ENCODE measurements around the gene NTRK2. TPM values are rescaled to one million over a fixed set of nuclear protein-coding genes. Genes with fewer than 3 reads are reported as not detected.

NTRK2 gene
- total RNA-seq, 4 donors from 2014 or later = 2.9 to 15.9 (median 8.4) TPM

DNA sequence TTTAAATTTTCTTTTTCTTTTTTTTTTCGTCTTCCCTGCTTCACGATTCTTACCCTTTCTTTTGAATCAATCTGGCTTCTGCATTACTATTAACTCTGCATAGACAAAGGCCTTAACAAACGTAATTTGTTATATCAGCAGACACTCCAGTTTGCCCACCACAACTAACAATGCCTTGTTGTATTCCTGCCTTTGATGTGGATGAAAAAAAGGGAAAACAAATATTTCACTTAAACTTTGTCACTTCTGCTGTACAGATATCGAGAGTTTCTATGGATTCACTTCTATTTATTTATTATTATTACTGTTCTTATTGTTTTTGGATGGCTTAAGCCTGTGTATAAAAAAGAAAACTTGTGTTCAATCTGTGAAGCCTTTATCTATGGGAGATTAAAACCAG lies 352.2 kb downstream of the NTRK2 start:
- peaks cover 0 to 12% (median 0%) of the 10 kb centered on the region in 4 donors for H3K27me3 ChIP-seq
- intact Hi-C loops (cut with DNase I) = no loop called here
- H3K27ac ChIP-seq = no peak overlapping the region
- TF ChIP-seq, protein P1, sequence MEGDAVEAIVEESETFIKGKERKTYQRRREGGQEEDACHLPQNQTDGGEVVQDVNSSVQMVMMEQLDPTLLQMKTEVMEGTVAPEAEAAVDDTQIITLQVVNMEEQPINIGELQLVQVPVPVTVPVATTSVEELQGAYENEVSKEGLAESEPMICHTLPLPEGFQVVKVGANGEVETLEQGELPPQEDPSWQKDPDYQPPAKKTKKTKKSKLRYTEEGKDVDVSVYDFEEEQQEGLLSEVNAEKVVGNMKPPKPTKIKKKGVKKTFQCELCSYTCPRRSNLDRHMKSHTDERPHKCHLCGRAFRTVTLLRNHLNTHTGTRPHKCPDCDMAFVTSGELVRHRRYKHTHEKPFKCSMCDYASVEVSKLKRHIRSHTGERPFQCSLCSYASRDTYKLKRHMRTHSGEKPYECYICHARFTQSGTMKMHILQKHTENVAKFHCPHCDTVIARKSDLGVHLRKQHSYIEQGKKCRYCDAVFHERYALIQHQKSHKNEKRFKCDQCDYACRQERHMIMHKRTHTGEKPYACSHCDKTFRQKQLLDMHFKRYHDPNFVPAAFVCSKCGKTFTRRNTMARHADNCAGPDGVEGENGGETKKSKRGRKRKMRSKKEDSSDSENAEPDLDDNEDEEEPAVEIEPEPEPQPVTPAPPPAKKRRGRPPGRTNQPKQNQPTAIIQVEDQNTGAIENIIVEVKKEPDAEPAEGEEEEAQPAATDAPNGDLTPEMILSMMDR (IDR thresholded peaks at IDR 0.05) = no peak
- no peak for TF ChIP-seq POLR2A (IDR thresholded peaks at IDR 0.05)
- no peak overlapping the region for H3K4me3 ChIP-seq
- no peaks in the 10 kb centered on the region for H3K4me1 ChIP-seq
- no peaks in the 10 kb centered on the region for H3K36me3 ChIP-seq
- WGBS, 2 donors = 76 to 87% methylated on average over 4 of the region's 4 CpGs
- DNase-seq = no peak
- no peaks in the 10 kb centered on the region for H3K9me3 ChIP-seq

DNA sequence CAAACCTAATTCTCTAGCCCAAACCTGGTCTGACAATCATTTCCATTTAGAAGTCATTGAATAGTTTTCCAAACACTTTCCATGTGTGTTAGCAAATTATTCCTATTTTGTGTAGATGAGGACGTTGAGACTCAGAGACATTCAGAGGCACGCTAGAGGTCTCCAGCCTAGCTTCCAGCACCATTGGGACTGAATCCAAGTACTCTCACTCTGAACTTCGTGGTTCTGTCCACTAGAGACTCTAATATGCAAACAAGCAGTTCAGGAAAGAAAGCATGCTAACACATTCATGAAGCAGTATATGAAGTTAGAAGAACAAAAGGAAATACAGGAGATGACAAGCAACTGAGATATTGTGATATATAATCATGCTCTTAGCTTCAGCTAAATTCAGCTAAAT lies 354.8 kb downstream of the NTRK2 start:
- no peaks in the 10 kb centered on the region for H3K36me3 ChIP-seq
- H3K27ac ChIP-seq = no peak overlapping the region
- no peak overlapping the region for H3K4me3 ChIP-seq
- no peak for DNase-seq
- intact Hi-C loops (cut with DNase I) = no loop called here
- WGBS, 2 donors = 43 to 48% methylated on average over 3 of the region's 3 CpGs
- TF ChIP-seq, protein P1 (IDR thresholded peaks at IDR 0.05) = no peak
- TF ChIP-seq POLR2A (IDR thresholded peaks at IDR 0.05) = no peak
- H3K4me1 ChIP-seq = no peaks in the 10 kb centered on the region
- H3K9me3 ChIP-seq = no peaks in the 10 kb centered on the region
- H3K27me3 ChIP-seq = peaks cover 0 to 3% (median 0%) of the 10 kb centered on the region in 4 donors

- no peaks in the 10 kb centered on the region for H3K4me1 ChIP-seq
- DNase-seq = no peak
- WGBS, 2 donors = 20 to 40% methylated on average over 1 of the region's 1 CpG
- no peak overlapping the region for H3K27ac ChIP-seq
- no peaks in the 10 kb centered on the region for H3K9me3 ChIP-seq
- H3K36me3 ChIP-seq = no peaks in the 10 kb centered on the region
- TF ChIP-seq, protein P1 (IDR thresholded peaks at IDR 0.05) = no peak
- TF ChIP-seq POLR2A (IDR thresholded peaks at IDR 0.05) = no peak
- no peaks in the 10 kb centered on the region for H3K27me3 ChIP-seq
- intact Hi-C loops (cut with DNase I) = no loop called here
- no peak overlapping the region for H3K4me3 ChIP-seq
These were observed 356.1 kb downstream of the NTRK2 start for GRCh38 chr9:85025638-85026037.

DNA sequence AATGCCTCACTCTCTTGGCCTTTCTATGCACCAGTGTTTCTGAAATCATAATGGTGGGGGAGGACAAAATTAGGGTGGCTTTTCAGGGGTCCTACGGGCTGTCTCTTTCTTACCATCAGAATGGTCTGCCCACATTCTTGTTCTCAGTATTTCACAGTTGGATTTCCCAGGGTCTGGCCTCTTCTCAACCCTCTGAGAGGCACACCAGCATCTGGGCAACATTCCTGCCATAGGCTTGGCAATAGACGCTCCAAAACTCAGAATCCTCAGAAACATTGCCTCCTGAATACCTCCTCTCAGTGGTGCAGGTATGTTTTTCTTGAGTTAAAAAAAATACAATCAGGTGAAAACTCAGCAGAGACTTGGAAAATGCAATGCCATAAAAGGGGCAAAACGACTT lies 358.3 kb downstream of the NTRK2 start:
- whole genome bisulfite sequencing, 2 donors = 85 to 91% methylated on average over 2 to 3 of the region's 3 CpGs
- H3K36me3 ChIP-seq = no peaks in the 10 kb centered on the region
- no peaks in the 10 kb centered on the region for H3K4me1 ChIP-seq
- TF ChIP-seq, protein P1 (IDR thresholded peaks at IDR 0.05) = no peak
- no peak for TF ChIP-seq POLR2A (IDR thresholded peaks at IDR 0.05)
- intact Hi-C loops (cut with DNase I) = no loop called here
- DNase-seq = no peak
- H3K27me3 ChIP-seq = no peaks in the 10 kb centered on the region
- no peak overlapping the region for H3K4me3 ChIP-seq
- no peak overlapping the region for H3K27ac ChIP-seq
- H3K9me3 ChIP-seq = no peaks in the 10 kb centered on the region

GRCh38 chr9:85030316-85030715 lies 360.8 kb downstream of the NTRK2 start:
- H3K27ac ChIP-seq = no peak overlapping the region
- intact Hi-C loops (cut with DNase I) = no loop called here
- TF ChIP-seq, protein P1 (IDR thresholded peaks at IDR 0.05) = no peak
- no peak for TF ChIP-seq POLR2A (IDR thresholded peaks at IDR 0.05)
- peaks cover 0 to 5% (median 0%) of the 10 kb centered on the region in 4 donors for H3K27me3 ChIP-seq
- H3K4me1 ChIP-seq = no peaks in the 10 kb centered on the region
- DNase-seq = no peak
- WGBS, 2 donors = 33 to 43% methylated on average over 1 of the region's 1 CpG
- H3K9me3 ChIP-seq = no peaks in the 10 kb centered on the region
- H3K4me3 ChIP-seq = no peak overlapping the region
- H3K36me3 ChIP-seq = no peaks in the 10 kb centered on the region
